Measurements from ENCODE around the gene VEGFC. TPM values are rescaled to one million over a fixed set of nuclear protein-coding genes. Genes with fewer than 3 reads are reported as not detected.
A peak's percentile ranks its signal among the peaks of the same experiment; 100 is the strongest.

The VEGFC gene
- total RNA-seq, 1 experiment from 2014 or later: 8.7 TPM

- no peaks in the 10 kb centered on the region for H3K36me3 ChIP-seq (ENCODE audit: low read depth)
- H3K79me2 ChIP-seq (ENCODE audit: low read depth): no peaks in the 10 kb centered on the region
- ChIA-PET POLR2A (ENCODE audit: unreplicated experiment) (no interaction called here), CTCF (no interaction called here)
- intact Hi-C loops (cut with micrococcal nuclease; ENCODE audit: unreplicated experiment): no loop called here
- H3K4me1 ChIP-seq (replicated peaks; ENCODE audit: insufficient read depth): 0 out of 2 replicates have a peak, but pooled peaks cover 4% of the 10 kb centered on the region
- H3K9me2 ChIP-seq (ENCODE audit: insufficient read depth): no peaks in the 10 kb centered on the region
- no peaks in the 10 kb centered on the region for H4K20me1 ChIP-seq (ENCODE audit: insufficient read depth)
- no peak overlapping the region for H2AFZ ChIP-seq
- no peaks in the 10 kb centered on the region for H3F3A ChIP-seq (ENCODE audit: insufficient read depth, low read depth)
- no peak overlapping the region for H3K4me2 ChIP-seq
- no TSS peak for BruUV-seq (replicated peaks)
- TF ChIP-seq EZH2 (IDR thresholded peaks at IDR 0.05; ENCODE audit: low read depth): no peak
- TF ChIP-seq, protein P1, sequence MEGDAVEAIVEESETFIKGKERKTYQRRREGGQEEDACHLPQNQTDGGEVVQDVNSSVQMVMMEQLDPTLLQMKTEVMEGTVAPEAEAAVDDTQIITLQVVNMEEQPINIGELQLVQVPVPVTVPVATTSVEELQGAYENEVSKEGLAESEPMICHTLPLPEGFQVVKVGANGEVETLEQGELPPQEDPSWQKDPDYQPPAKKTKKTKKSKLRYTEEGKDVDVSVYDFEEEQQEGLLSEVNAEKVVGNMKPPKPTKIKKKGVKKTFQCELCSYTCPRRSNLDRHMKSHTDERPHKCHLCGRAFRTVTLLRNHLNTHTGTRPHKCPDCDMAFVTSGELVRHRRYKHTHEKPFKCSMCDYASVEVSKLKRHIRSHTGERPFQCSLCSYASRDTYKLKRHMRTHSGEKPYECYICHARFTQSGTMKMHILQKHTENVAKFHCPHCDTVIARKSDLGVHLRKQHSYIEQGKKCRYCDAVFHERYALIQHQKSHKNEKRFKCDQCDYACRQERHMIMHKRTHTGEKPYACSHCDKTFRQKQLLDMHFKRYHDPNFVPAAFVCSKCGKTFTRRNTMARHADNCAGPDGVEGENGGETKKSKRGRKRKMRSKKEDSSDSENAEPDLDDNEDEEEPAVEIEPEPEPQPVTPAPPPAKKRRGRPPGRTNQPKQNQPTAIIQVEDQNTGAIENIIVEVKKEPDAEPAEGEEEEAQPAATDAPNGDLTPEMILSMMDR (conservative IDR thresholded peaks at IDR 0.05): no peak
- no peak overlapping the region for H3K4me3 ChIP-seq
- no peaks in the 10 kb centered on the region for H3K9me3 ChIP-seq (ENCODE audit: insufficient read depth, low read depth)
- H3K27me3 ChIP-seq (ENCODE audit: insufficient read depth, low read depth): no peaks in the 10 kb centered on the region
- no peak for DNase-seq
- no peak overlapping the region for H3K27ac ChIP-seq
These were observed 12.4 kb upstream of the VEGFC start for GRCh38 chr4:176805155-176805554.

DNA sequence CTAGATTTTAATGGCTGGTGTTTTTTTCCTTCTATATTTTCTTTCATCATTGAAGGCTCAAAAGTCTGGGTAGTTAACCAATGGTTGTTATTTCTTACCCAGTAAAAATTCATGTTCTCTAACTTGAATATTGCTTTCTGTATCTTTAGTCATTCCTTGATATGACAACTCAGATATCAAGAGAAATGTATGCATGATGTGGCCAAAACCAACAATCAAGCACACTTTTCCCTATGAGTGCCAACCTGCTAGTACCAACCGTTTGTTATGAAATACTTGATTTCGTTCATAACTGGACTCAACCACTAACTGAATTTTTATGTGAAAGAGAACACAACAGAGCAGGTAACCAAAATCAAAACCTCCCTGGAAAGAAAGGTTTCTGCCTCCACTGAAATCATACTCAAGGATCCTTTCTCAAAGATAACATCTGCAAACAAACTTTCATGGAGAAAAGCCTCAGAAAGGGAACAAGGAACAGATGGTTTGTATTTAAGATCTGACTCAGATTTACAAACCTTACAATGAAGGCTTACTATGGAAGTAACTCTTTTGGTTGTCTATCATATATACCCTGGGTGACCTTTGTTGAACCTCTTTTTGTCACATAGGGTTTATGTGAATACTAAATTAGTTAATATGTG lies 8.3 kb upstream of the VEGFC start:
- Histone ChIP-seq H3K27ac (no peak overlapping the region), H3K27me3 (ENCODE audit: insufficient read depth, low read depth) (no peaks in the 10 kb centered on the region), H4K20me1 (ENCODE audit: insufficient read depth) (no peaks in the 10 kb centered on the region), H3K79me2 (ENCODE audit: low read depth) (no peaks in the 10 kb centered on the region), H2AFZ (no peak overlapping the region), H3K9me3 (ENCODE audit: insufficient read depth, low read depth) (no peaks in the 10 kb centered on the region; the same call in 1 of the 2 replicates), H3K4me3 (no peak overlapping the region), H3K4me1 (replicated peaks; ENCODE audit: insufficient read depth) (peaks cover 9% of the 10 kb centered on the region; the same call in 1 of the 2 replicates), H3F3A (ENCODE audit: insufficient read depth, low read depth) (no peaks in the 10 kb centered on the region), H3K36me3 (ENCODE audit: low read depth) (no peaks in the 10 kb centered on the region), H3K4me2 (no peak overlapping the region), H3K9me2 (ENCODE audit: insufficient read depth) (no peaks in the 10 kb centered on the region)
- DNase-seq: peak in 1 of 2 experiments; percentile 43
- POLR2A ChIA-PET (ENCODE audit: unreplicated experiment): no interaction called here
- CTCF ChIA-PET: no interaction called here
- no TSS peak for BruUV-seq (replicated peaks)
- TF ChIP-seq EZH2 (IDR thresholded peaks at IDR 0.05; ENCODE audit: low read depth): no peak
- TF ChIP-seq, protein P1 (conservative IDR thresholded peaks at IDR 0.05): no peak
- intact Hi-C loops (cut with micrococcal nuclease; ENCODE audit: unreplicated experiment): no loop called here

GRCh38 chr4:176799653-176800052 lies 6.9 kb upstream of the VEGFC start:
- no peak overlapping the region for H2AFZ ChIP-seq
- intact Hi-C loops (cut with micrococcal nuclease; ENCODE audit: unreplicated experiment): loop anchor here (10.0 kb wide), 1 partner anchor 535 kb away; no protein-coding TSS in a partner anchor
- no peaks in the 10 kb centered on the region for H3K27me3 ChIP-seq (ENCODE audit: insufficient read depth, low read depth)
- TF ChIP-seq, protein P1 (conservative IDR thresholded peaks at IDR 0.05): no peak
- TF ChIP-seq EZH2 (IDR thresholded peaks at IDR 0.05; ENCODE audit: low read depth): no peak
- no peaks in the 10 kb centered on the region for H4K20me1 ChIP-seq (ENCODE audit: insufficient read depth)
- ChIA-PET POLR2A (ENCODE audit: unreplicated experiment) (no interaction called here), CTCF (no interaction called here)
- H3K79me2 ChIP-seq (ENCODE audit: low read depth): no peaks in the 10 kb centered on the region
- H3K9me3 ChIP-seq (ENCODE audit: insufficient read depth, low read depth): no peaks in the 10 kb centered on the region; the same call in 1 of the 2 replicates
- no peak overlapping the region for H3K4me3 ChIP-seq
- no peak overlapping the region for H3K4me2 ChIP-seq
- BruUV-seq (replicated peaks): no TSS peak
- peaks cover 21% of the 10 kb centered on the region for H3K4me1 ChIP-seq (replicated peaks; ENCODE audit: insufficient read depth)
- H3K9me2 ChIP-seq (ENCODE audit: insufficient read depth): no peaks in the 10 kb centered on the region
- no peaks in the 10 kb centered on the region for H3K36me3 ChIP-seq (ENCODE audit: low read depth)
- DNase-seq: no peak
- H3K27ac ChIP-seq: no peak overlapping the region
- peaks cover 7% of the 10 kb centered on the region; the same call in 1 of the 2 replicates for H3F3A ChIP-seq (ENCODE audit: insufficient read depth, low read depth)
